Pancreas (tissue), 10 donors: Measurements from ENCODE around the gene OR10P1. TPM values are rescaled to one million over a fixed set of nuclear protein-coding genes. Genes with fewer than 3 reads are reported as not detected.

Source experiments
- ATAC-seq, 4 donors: fragments of 200-7000 bp; cut with Tn5 transposase; one replicate each; pipeline versions ENCODE4 v1.8.0 to v1.9.1; 2020; ENCODE audit warnings: mild to moderate bottlenecking in 4 of 4, moderate library complexity in 4 of 4
- DNase-seq, 6 donors: peaks; one replicate each; pipeline ENCODE4 v3.0.0-alpha.2; 2020
- FAIRE-seq: peaks from 2 replicates; lab custom pipeline; 2012; peaks lifted over from hg19 to GRCh38; lab: Jason Lieb, UNC
- H3K27ac ChIP-seq, 4 donors: fragments of 200-600 bp; sonication (generic); 1 replicate in 3 of 4; 2 replicates in 1 of 4; pipeline versions ENCODE4 v1.5.0 to v1.8.0; 2020
- H3K27me3 ChIP-seq, 4 donors: fragments of 200-600 bp; one replicate each; pipeline ENCODE4 v1.8.0; 2021
- H3K36me3 ChIP-seq, 3 donors: fragments of 200-600 bp; sonication (generic) in 1 of 3; one replicate each; pipeline versions ENCODE4 v1.5.0 to v1.8.0; 2020 to 2021
- H3K4me1 ChIP-seq, 3 donors: fragments of 200-600 bp; one replicate each; pipeline ENCODE4 v1.8.0; 2021
- H3K4me3 ChIP-seq, 4 donors: fragments of 200-600 bp; sonication (generic) in 2 of 4; one replicate each; pipeline versions ENCODE4 v1.5.0 to v1.8.0; 2020 to 2021
- H3K9me3 ChIP-seq, 4 donors: fragments of 200-600 bp; one replicate each; pipeline ENCODE4 v1.8.0; 2021
- CTCF ChIP-seq, 4 donors: fragments of 200-600 bp; sonication (generic) in 3 of 4; IDR thresholded peaks; one replicate each; pipeline versions ENCODE4 v1.5.0 to v1.8.0; 2021; ENCODE audit warnings: antibody characterized with exemption in 4 of 4
- WGBS, 2 donors: extraction: QIAGEN DNeasy Blood & Tissue Kit; methylation state at CpG; one replicate each; pipeline ENCODE4 v1.1.7; 2013; 5-methylcytosine and 5-hydroxymethylcytosine counted together
- intact Hi-C, 3 donors: fragments of 100-400 bp; cut with DNase I; formaldehyde crosslinking; loops; one replicate each; pipeline versions ENCODE4 v1.11.1 to v1.14.2; 2022
- polyA plus RNA-seq, 2 donors: library from polyadenylated mRNA; stranded (reverse); fragments of 200-250 nt; gene quantifications; one replicate each; pipeline ENCODE4 v1.2.3, GENCODE V29; 2013
- total RNA-seq, 6 donors: library from RNA; stranded (reverse); fragmentation: NEBNext Ultra II Directional in 4 of 6; extraction: Animal tissue kit (Norgen Biotek cat#: 25700) in 4 of 6; gene quantifications; one replicate each; pipeline versions ENCODE4 v1.2.1 to v1.2.4, GENCODE V29; 2021 to 2023
- donor health status: healthy with polysubstance abuse.
- donor health status: DM: no; HTN: no; CAD: no; lungs with moderate emphysema.
- donor health status: DM: no; HTN: no; CAD: no.
- donor health status: control.
- donor health status: control.
- donor health status: Bipolar disorder and iron deficiency.
- donor health status: DM: yes; HTN: yes; CAD: no.
- donor health status: DM: no; HTN: no; CAD: no.
- donor health status: DM: no; HTN: no; CAD: no.
- donor health status: DM: yes; HTN: yes; CAD: no.

OR10P1 gene
- total and polyA plus RNA-seq, 8 donors = not detected

- ATAC-seq (peak; percentile 81 to 94 (median 91)), DNase-seq (peak; percentile 67 to 87 (median 78)), FAIRE-seq (no peak)
- peak in 3 of 4 donors; percentile 11 to 33 (median 21) for TF ChIP-seq CTCF (IDR thresholded peaks at IDR 0.05)
- intact Hi-C loops = no loop called here
- peak overlapping the region in 2 of 4 donors; percentile 2 to 39 for H3K27ac ChIP-seq
- H3K4me3 ChIP-seq = peak overlapping the region; percentile 27 to 53 (median 38)
- no peaks in the 10 kb centered on the region for H3K27me3 ChIP-seq
- no peaks in the 10 kb centered on the region for H3K9me3 ChIP-seq
- H3K4me1 ChIP-seq = peaks cover 0 to 6% (median 0%) of the 10 kb centered on the region in 3 donors
- WGBS, 2 donors = 3 to 5% methylated on average over 17 of the region's 17 CpGs
- no peaks in the 10 kb centered on the region for H3K36me3 ChIP-seq
Observed at GRCh38 chr12:55681142-55682077, 44.7 kb downstream of the OR10P1 start.

GRCh38 chr12:55682087-55682796 is 45.5 kb downstream of the OR10P1 start:
- no peak for DNase-seq
- ATAC-seq = peak; percentile 2 to 12 (median 7)
- 51 to 67% methylated on average over 11 to 13 of the region's 13 CpGs for WGBS, 2 donors
- no peak for FAIRE-seq
- no peaks in the 10 kb centered on the region for H3K36me3 ChIP-seq
- H3K4me3 ChIP-seq = peak overlapping the region; percentile 27 to 53 (median 38)
- H3K27ac ChIP-seq = peak overlapping the region in 1 of 4 donors; percentile 39
- intact Hi-C loops = no loop called here
- H3K27me3 ChIP-seq = no peaks in the 10 kb centered on the region
- TF ChIP-seq CTCF (IDR thresholded peaks at IDR 0.05) = no peak
- peaks cover 0 to 6% (median 0%) of the 10 kb centered on the region in 3 donors for H3K4me1 ChIP-seq
- no peaks in the 10 kb centered on the region for H3K9me3 ChIP-seq

GRCh38 chr12:55683676-55684075 is 47.0 kb downstream of the OR10P1 start:
- no peak overlapping the region for H3K27ac ChIP-seq
- intact Hi-C loops = no loop called here
- H3K4me1 ChIP-seq = peaks cover 0 to 6% (median 0%) of the 10 kb centered on the region in 3 donors
- no peaks in the 10 kb centered on the region for H3K9me3 ChIP-seq
- DNase-seq (no peak), ATAC-seq (no peak), FAIRE-seq (no peak)
- no peaks in the 10 kb centered on the region for H3K36me3 ChIP-seq
- H3K4me3 ChIP-seq = no peak overlapping the region
- no peaks in the 10 kb centered on the region for H3K27me3 ChIP-seq
- WGBS, 2 donors = 88 to 92% methylated on average over 7 of the region's 7 CpGs
- no peak for TF ChIP-seq CTCF (IDR thresholded peaks at IDR 0.05)

- Histone ChIP-seq H3K27ac (no peak overlapping the region), H3K36me3 (no peaks in the 10 kb centered on the region), H3K27me3 (no peaks in the 10 kb centered on the region), H3K4me1 (peaks cover 0 to 6% (median 0%) of the 10 kb centered on the region in 3 donors), H3K9me3 (no peaks in the 10 kb centered on the region), H3K4me3 (no peak overlapping the region)
- intact Hi-C loops = no loop called here
- FAIRE-seq (no peak), ATAC-seq (no peak), DNase-seq (no peak)
- WGBS, 2 donors = 87 to 95% methylated on average over 20 of the region's 20 CpGs
- no peak for TF ChIP-seq CTCF (IDR thresholded peaks at IDR 0.05)
Observed at GRCh38 chr12:55684761-55685370, 48.2 kb downstream of the OR10P1 start.
